Measurements from ENCODE around the gene KIF26B.

DNA sequence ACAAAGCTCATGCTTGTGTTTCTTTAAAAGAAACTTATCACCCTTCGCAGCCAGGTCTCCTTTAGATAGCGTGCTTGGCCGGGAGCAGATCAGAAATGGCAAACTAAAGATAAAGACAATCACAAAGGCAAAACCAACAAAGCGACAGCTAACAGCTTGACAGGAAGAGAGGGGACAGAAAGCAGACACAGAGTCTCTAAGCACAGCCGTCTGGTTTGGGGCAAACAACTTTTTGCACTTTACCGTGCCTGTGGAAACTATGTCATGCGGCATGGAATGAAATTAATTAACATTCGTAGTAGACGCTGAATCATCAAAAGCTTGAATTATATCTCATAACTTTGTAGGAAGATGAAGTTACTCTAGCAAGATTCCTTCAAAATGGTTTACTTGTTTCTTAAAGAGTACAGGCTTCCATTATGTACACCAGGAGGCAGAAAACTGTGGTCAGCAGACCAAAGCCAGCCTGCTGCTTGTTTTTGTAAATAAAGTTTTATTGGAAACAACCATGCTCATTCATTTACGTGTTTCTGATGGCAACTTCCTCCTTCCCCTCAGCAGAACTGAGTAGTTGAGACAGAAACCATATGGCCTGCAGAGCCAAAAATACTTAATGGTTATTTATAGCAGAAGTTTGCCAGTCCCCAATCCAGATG is 183.2 kb downstream of the KIF26B start:
- TF ChIP-seq OSR1 (CRISPR knock-in tag; IDR thresholded peaks at IDR 0.05) (no peak), ZNF70 (CRISPR knock-in tag; IDR thresholded peaks at IDR 0.05) (no peak), ARNTL (CRISPR knock-in tag; IDR thresholded peaks at IDR 0.05; ENCODE audit: borderline replicate concordance, low read depth) (no peak), GLIS3 (CRISPR knock-in tag; IDR thresholded peaks at IDR 0.05) (no peak), ISL1 (CRISPR knock-in tag; IDR thresholded peaks at IDR 0.05) (no peak), ZFP3 (CRISPR knock-in tag; IDR thresholded peaks at IDR 0.05) (no peak), CREB5 (CRISPR knock-in tag; IDR thresholded peaks at IDR 0.05; ENCODE audit: low read depth) (no peak)

All from SK-N-SH treated with all-trans-retinoic acid at 6 μM for 48 hours (cell line).